ENCODE data around the gene KATNBL1.
"Not testable (repeated sequence)": the region's sequence is repeated elsewhere in the genome, so short reads cannot be mapped to it uniquely, and the experiment has no call there.

Gene KATNBL1

GRCh38 chr15:34203305-34203704 is 6.6 kb downstream of the KATNBL1 start:
- DNase-seq (ENCODE audit: low read depth) = no peak

- DNase-seq (ENCODE audit: low read depth) = not testable (repeated sequence)
Observed at GRCh38 chr15:34193272-34193671, 16.6 kb downstream of the KATNBL1 start.

GRCh38 chr15:34188711-34189110 is 21.2 kb downstream of the KATNBL1 start:
- no peak for DNase-seq (ENCODE audit: low read depth)

- no peak for DNase-seq (ENCODE audit: low read depth)
Observed at GRCh38 chr15:34185666-34186065, 24.2 kb downstream of the KATNBL1 start.

GRCh38 chr15:34182942-34183341 is 27.0 kb downstream of the KATNBL1 start:
- no peak for DNase-seq (ENCODE audit: low read depth)

GRCh38 chr15:34179234-34179633 is 30.7 kb downstream of the KATNBL1 start:
- no peak for DNase-seq (ENCODE audit: low read depth)

- DNase-seq (ENCODE audit: low read depth) = not testable (repeated sequence)
Observed at GRCh38 chr15:34165987-34166573, 43.8 kb downstream of the KATNBL1 start.

- DNase-seq (ENCODE audit: low read depth) = no peak
Observed at GRCh38 chr15:34161329-34161963, 48.5 kb downstream of the KATNBL1 start.

- no peak for DNase-seq (ENCODE audit: low read depth)
Observed at GRCh38 chr15:34160735-34161134, 49.2 kb downstream of the KATNBL1 start.

GRCh38 chr15:34158355-34158754 is 51.5 kb downstream of the KATNBL1 start:
- no peak for DNase-seq (ENCODE audit: low read depth)

GRCh38 chr15:34155859-34156258 is 54.0 kb downstream of the KATNBL1 start:
- DNase-seq (ENCODE audit: low read depth) = no peak

GRCh38 chr15:34154725-34155204 is 55.1 kb downstream of the KATNBL1 start:
- no peak for DNase-seq (ENCODE audit: low read depth)

- DNase-seq (ENCODE audit: low read depth) = no peak
Observed at GRCh38 chr15:34147371-34148140, 62.3 kb downstream of the KATNBL1 start.

GRCh38 chr15:34133511-34133910 is 76.4 kb downstream of the KATNBL1 start:
- no peak for DNase-seq (ENCODE audit: low read depth)

GRCh38 chr15:34132881-34133280 is 77.0 kb downstream of the KATNBL1 start:
- DNase-seq (ENCODE audit: low read depth) = no peak

- DNase-seq (ENCODE audit: low read depth) = no peak
Observed at GRCh38 chr15:34128898-34129297, 81.0 kb downstream of the KATNBL1 start.

GRCh38 chr15:34126522-34126921 is 83.4 kb downstream of the KATNBL1 start:
- no peak for DNase-seq (ENCODE audit: low read depth)

- no peak for DNase-seq (ENCODE audit: low read depth)
Observed at GRCh38 chr15:34125945-34126344, 84.0 kb downstream of the KATNBL1 start.

GRCh38 chr15:34124651-34125050 is 85.2 kb downstream of the KATNBL1 start:
- DNase-seq (ENCODE audit: low read depth) = no peak

GRCh38 chr15:34122771-34123183 is 87.1 kb downstream of the KATNBL1 start:
- no peak for DNase-seq (ENCODE audit: low read depth)

GRCh38 chr15:34121786-34122185 is 88.1 kb downstream of the KATNBL1 start:
- not testable (repeated sequence) for DNase-seq (ENCODE audit: low read depth)

- not testable (repeated sequence) for DNase-seq (ENCODE audit: low read depth)
Observed at GRCh38 chr15:34120420-34120819, 89.5 kb downstream of the KATNBL1 start.

- no peak for DNase-seq (ENCODE audit: low read depth)
Observed at GRCh38 chr15:34119291-34119690, 90.6 kb downstream of the KATNBL1 start.
